ENCODE results near the gene FRMD4B.

Gene FRMD4B

DNA sequence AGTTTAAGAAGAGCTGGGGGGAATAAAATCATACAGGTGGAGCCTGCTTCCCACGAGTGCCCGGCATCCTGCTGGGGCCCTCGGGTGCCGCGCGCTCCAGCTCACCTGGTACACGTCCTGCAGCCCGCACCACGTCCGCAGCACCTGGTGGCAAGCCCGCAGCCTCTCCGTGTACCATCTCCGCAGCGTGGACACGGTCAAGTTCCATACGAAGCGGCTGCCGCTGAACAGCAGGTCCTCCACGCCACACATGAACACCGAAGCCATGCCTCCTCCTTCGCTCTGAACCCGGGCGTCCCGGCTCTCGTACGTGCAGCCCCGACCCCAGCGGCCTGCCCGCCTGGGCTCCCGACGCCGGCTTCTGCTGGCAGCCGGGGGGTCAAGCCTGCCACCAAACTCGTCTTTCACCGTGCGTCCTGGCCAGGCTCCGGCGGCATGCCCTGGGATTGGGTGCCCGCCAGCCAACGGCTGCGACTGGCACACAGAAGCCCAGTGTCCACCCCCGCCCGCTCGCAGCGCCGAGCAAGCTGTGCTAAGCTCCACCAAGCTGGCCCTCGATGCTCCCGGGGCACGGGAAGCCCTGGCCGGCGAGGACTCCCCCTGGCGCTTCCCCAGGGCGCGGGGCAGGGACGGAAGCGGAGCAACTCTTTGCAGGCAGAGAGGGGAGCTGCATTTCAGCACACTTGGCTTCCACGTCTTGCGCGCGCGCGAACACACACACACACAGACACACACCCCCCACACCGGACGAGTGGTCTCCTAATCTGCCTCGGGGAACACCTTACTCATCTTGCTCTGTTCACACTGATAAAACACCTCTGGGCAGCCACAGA is at the start of gene FRMD4B:
Gene FRMD4B (minus strand): TSS at position 366 of the 833 bp plus-strand sequence. CDS start 99 bp downstream, at position 267.
- H3K9me3 ChIP-seq (ENCODE audit: control insufficient read depth, low read length) = no peaks in the 10 kb centered on the region
- no peak within 1 kb of the TSS for H3K9ac ChIP-seq (ENCODE audit: low read length)
- peaks cover 4% of the 10 kb centered on the region for H3K4me1 ChIP-seq (ENCODE audit: control insufficient read depth, insufficient read depth, low read length)
- H3K4me3 ChIP-seq (ENCODE audit: low read length) = peak within 1 kb of the TSS; percentile 25
- peaks cover 41% of the 10 kb centered on the region for H3K27me3 ChIP-seq (ENCODE audit: control insufficient read depth, insufficient read depth, low read length)
- H3K36me3 ChIP-seq (ENCODE audit: control insufficient read depth, insufficient read depth, low read length) = no peaks in the 10 kb centered on the region

DNA sequence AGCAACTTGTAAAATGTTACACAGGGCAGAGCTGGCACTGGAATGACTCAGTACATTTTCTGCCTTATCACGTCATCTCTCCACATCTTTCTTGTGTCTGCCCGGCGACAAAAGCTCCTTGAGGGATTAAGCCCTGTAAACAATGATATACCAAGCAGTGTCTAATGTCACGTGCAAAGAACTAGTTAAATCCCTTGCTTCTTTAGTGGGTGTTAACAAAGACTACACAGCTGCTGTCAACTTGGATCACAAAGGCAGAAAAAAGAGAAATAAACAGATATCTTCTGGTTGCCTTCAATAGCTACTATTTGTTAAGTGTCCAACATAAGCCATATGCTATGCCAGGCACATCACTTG is 48.1 kb upstream of the FRMD4B start:
- Histone ChIP-seq H3K9ac (ENCODE audit: low read length) (no peak overlapping the region), H3K27me3 (ENCODE audit: control insufficient read depth, insufficient read depth, low read length) (no peaks in the 10 kb centered on the region), H3K4me1 (ENCODE audit: control insufficient read depth, insufficient read depth, low read length) (no peaks in the 10 kb centered on the region), H3K9me3 (ENCODE audit: control insufficient read depth, low read length) (no peaks in the 10 kb centered on the region), H3K36me3 (ENCODE audit: control insufficient read depth, insufficient read depth, low read length) (no peaks in the 10 kb centered on the region), H3K4me3 (ENCODE audit: low read length) (no peak overlapping the region)

DNA sequence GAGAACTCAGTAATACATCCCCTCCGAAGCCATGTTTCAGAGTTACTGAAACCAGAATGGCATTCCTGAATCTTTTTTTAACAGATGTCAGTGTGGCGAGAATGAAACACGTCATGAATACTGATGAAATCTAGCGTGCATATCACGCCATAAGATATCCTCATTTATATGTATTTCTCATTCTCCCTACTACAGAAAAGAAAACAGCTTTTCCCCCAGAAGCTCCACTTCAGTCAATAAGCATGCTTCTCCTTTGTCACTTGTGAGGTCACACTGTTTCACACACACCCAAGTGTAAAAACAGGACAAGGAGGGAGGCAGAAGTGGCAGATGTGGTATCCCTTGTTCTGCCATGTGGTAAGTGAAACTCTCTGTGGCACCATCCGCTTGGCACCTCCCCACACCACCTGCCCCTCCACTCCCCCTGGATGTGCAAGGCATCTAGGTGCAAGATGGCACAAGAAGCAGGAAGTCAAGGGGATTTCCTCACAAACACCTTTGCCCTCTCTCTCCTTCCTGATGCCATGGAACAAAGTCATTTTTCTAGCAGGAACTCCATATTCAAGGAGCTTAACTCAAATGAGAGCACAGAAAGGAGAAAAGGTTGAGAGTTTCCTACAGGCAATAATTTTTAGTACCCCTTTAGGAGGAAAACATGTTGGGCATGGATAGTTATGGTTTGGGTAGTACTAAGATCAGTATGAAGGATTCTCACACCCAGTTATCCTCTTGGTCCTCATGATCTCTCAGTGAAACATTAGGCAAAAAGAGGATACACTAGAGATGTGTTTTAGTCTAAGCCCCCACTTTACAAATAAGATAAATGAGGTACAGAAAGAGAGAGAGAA is 47.5 kb upstream of the FRMD4B start:
- Histone ChIP-seq H3K4me3 (ENCODE audit: low read length) (no peak overlapping the region), H3K9ac (ENCODE audit: low read length) (no peak overlapping the region), H3K4me1 (ENCODE audit: control insufficient read depth, insufficient read depth, low read length) (no peaks in the 10 kb centered on the region)

DNA sequence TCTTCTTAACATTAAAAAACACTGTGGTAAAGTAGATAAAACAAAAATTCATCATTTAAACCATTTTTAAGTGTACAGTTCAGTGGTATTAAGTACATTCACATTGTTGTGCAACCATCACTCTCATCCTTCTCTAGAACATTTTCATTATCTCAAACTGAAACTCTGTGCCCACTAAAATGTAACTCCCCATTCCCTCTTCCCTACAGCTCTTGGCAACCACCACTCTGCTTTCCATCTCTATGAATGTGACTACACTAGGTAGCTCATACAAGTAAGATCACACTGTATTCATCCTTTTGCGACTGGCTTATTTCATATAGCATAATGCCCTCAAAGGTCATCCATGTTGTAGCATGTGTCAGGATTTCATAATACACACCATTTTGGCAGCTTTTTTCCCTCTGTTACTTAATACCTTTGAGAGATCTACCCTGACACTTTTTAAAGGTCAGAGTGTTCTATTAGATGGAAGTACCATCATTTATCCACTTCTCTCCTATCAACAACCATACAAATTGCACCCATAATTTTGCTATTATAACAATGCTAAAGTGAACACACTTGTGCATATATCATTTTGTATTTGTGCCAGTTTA is 42.9 kb upstream of the FRMD4B start:
- Histone ChIP-seq H3K4me3 (ENCODE audit: low read length) (no peak overlapping the region), H3K27me3 (ENCODE audit: control insufficient read depth, insufficient read depth, low read length) (no peaks in the 10 kb centered on the region), H3K4me1 (ENCODE audit: control insufficient read depth, insufficient read depth, low read length) (no peaks in the 10 kb centered on the region), H3K36me3 (ENCODE audit: control insufficient read depth, insufficient read depth, low read length) (no peaks in the 10 kb centered on the region), H3K9ac (ENCODE audit: low read length) (no peak overlapping the region), H3K9me3 (ENCODE audit: control insufficient read depth, low read length) (no peaks in the 10 kb centered on the region)

More for the DNA sequence above, 47.5 kb upstream of the FRMD4B start:
- H3K36me3 ChIP-seq (ENCODE audit: control insufficient read depth, insufficient read depth, low read length) = no peaks in the 10 kb centered on the region
- H3K27me3 ChIP-seq (ENCODE audit: control insufficient read depth, insufficient read depth, low read length) = no peaks in the 10 kb centered on the region
- H3K9me3 ChIP-seq (ENCODE audit: control insufficient read depth, low read length) = no peaks in the 10 kb centered on the region

- Histone ChIP-seq H3K4me1 (ENCODE audit: control insufficient read depth, insufficient read depth, low read length) (no peaks in the 10 kb centered on the region), H3K27me3 (ENCODE audit: control insufficient read depth, insufficient read depth, low read length) (no peaks in the 10 kb centered on the region), H3K4me3 (ENCODE audit: low read length) (no peak overlapping the region)
Measured at GRCh38 chr3:69426967-69427304, 41.0 kb upstream of the FRMD4B start.

DNA sequence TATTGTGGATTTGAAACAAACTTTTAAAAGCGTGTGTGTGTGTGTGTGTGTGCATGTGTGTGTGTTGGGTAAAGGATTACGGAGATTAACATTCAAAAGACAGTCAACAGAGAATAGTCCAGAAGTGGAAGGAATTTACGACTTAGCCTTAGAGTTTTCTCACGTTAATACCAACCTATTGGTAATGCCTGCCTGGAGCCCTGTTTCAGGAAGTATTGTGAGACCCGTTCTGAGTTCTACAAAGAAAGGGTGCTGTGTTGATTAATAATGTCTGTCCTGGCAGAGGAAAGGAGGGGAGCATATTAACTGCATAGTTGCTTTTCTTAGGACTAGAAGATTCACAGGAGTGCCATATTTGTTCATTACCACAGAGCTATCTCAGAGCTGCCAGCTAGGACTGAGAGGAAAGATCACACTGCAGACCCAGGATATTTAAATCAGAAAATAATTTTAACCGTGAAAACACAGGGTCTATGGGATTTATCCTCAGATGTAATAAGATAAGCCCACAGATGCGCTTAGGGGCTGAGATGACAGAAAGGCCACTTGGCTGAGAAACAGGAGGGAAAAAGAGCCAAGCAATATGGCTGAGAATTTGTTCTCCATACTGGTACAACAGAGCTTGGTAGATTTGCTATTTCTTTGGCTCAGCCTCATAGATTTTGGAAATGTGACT is 40.5 kb upstream of the FRMD4B start:
- H3K9me3 ChIP-seq (ENCODE audit: control insufficient read depth, low read length) = no peaks in the 10 kb centered on the region
- no peak overlapping the region for H3K9ac ChIP-seq (ENCODE audit: low read length)
- no peaks in the 10 kb centered on the region for H3K4me1 ChIP-seq (ENCODE audit: control insufficient read depth, insufficient read depth, low read length)
- H3K27me3 ChIP-seq (ENCODE audit: control insufficient read depth, insufficient read depth, low read length) = no peaks in the 10 kb centered on the region
- no peak overlapping the region for H3K4me3 ChIP-seq (ENCODE audit: low read length)
- no peaks in the 10 kb centered on the region for H3K36me3 ChIP-seq (ENCODE audit: control insufficient read depth, insufficient read depth, low read length)

More at GRCh38 chr3:69426967-69427304, 41.0 kb upstream of the FRMD4B start:
- no peaks in the 10 kb centered on the region for H3K36me3 ChIP-seq (ENCODE audit: control insufficient read depth, insufficient read depth, low read length)
- no peak overlapping the region for H3K9ac ChIP-seq (ENCODE audit: low read length)
- no peaks in the 10 kb centered on the region for H3K9me3 ChIP-seq (ENCODE audit: control insufficient read depth, low read length)

DNA sequence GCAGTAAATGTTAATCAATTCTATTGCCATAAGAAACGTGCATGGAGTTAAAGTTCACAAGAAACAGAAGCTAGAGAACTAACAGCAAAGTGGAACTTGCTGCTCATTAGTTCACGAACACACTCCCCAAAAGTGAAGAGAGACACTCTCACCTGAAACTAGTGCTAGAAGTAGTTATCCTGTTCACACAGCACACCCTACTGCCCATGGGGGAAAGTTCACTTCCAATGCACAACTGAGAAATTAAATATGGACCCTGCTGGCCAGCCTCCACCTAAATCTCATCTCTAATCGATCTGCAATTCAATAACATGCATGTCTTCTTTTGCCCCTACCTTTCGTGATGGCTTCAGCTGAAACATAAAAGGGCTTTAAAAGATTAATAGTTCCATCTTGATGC is 39.4 kb upstream of the FRMD4B start:
- no peaks in the 10 kb centered on the region for H3K27me3 ChIP-seq (ENCODE audit: control insufficient read depth, insufficient read depth, low read length)
- no peaks in the 10 kb centered on the region for H3K9me3 ChIP-seq (ENCODE audit: control insufficient read depth, low read length)

DNA sequence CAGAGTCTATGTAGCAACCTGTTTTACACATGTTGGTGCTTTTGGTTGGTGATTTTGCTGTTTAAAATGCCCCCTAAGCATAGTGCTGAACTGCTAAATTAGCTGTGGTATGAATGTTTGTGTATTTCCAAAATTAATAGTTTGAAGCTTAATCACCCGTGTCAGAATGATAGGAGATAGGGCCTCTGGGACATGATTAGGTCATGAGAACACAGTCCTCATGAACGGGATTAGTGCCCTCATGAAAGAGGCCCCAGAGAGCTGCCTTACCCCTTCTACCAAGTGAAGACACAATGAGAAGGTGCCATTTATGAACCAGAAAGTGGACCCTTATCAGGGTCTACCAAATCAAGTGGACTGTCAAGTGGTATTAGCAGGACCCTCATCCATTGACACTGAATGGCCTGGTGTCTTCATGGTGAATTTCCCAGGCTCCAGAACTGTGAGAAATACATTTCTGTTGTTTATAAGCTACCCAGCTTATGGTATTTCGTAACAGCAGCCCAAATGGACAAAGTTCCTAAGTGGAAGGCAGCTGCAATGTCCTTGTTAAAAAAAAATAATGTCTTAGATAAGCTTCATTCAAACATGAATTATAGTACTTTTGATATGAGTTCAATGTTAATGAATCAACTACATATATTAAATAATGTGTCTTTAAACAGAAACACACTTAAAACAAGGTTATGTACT is 37.7 kb upstream of the FRMD4B start:
- Histone ChIP-seq H3K4me3 (ENCODE audit: low read length) (no peak overlapping the region), H3K9me3 (ENCODE audit: control insufficient read depth, low read length) (no peaks in the 10 kb centered on the region), H3K4me1 (ENCODE audit: control insufficient read depth, insufficient read depth, low read length) (no peaks in the 10 kb centered on the region), H3K9ac (ENCODE audit: low read length) (no peak overlapping the region), H3K36me3 (ENCODE audit: control insufficient read depth, insufficient read depth, low read length) (no peaks in the 10 kb centered on the region), H3K27me3 (ENCODE audit: control insufficient read depth, insufficient read depth, low read length) (no peaks in the 10 kb centered on the region)

More for the DNA sequence above, 39.4 kb upstream of the FRMD4B start:
- H3K4me3 ChIP-seq (ENCODE audit: low read length) = no peak overlapping the region
- no peaks in the 10 kb centered on the region for H3K4me1 ChIP-seq (ENCODE audit: control insufficient read depth, insufficient read depth, low read length)
- no peaks in the 10 kb centered on the region for H3K36me3 ChIP-seq (ENCODE audit: control insufficient read depth, insufficient read depth, low read length)
- H3K9ac ChIP-seq (ENCODE audit: low read length) = no peak overlapping the region

- no peaks in the 10 kb centered on the region for H3K9me3 ChIP-seq (ENCODE audit: control insufficient read depth, low read length)
- no peaks in the 10 kb centered on the region for H3K27me3 ChIP-seq (ENCODE audit: control insufficient read depth, insufficient read depth, low read length)
- H3K4me3 ChIP-seq (ENCODE audit: low read length) = no peak overlapping the region
- no peaks in the 10 kb centered on the region for H3K36me3 ChIP-seq (ENCODE audit: control insufficient read depth, insufficient read depth, low read length)
- no peak overlapping the region for H3K9ac ChIP-seq (ENCODE audit: low read length)
- no peaks in the 10 kb centered on the region for H3K4me1 ChIP-seq (ENCODE audit: control insufficient read depth, insufficient read depth, low read length)
Measured at GRCh38 chr3:69422751-69423150, 36.9 kb upstream of the FRMD4B start.

DNA sequence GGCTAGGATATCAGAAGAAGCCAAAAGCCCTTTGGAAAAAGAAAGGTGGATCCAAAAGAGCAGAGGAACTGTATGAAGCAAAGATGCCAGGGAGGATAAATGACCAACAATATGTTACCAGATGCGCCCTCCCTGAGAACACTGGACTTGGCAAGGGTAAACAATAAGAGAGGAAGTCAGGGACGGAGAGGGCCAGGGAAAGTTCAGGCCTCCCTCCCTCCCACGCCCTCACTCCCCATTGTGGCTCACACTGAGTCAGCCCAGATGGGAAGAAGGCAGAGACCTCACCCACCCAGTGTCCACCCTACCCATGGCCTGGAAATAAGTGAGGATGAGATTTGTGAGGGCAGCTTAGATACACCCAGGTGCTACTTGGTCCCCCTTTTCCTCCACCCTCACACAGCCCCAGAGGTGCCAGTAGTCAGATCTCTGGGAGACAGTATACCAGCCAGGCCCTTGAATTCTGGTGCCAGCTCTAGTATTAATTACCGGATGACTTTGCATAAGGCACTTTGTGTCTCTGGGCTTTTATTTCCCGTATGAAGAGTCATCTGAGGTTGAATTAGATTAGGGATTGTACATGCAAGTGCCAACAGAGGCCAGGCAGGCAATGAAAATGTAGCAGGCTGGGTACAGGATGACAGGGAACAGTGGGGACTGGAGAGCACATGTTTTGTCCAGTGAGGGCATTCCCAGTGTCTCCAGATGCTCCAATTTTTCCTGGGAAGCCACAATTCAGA is 35.1 kb upstream of the FRMD4B start:
- Histone ChIP-seq H3K27me3 (ENCODE audit: control insufficient read depth, insufficient read depth, low read length) (no peaks in the 10 kb centered on the region), H3K9ac (ENCODE audit: low read length) (no peak overlapping the region), H3K4me1 (ENCODE audit: control insufficient read depth, insufficient read depth, low read length) (no peaks in the 10 kb centered on the region), H3K4me3 (ENCODE audit: low read length) (no peak overlapping the region), H3K9me3 (ENCODE audit: control insufficient read depth, low read length) (no peaks in the 10 kb centered on the region), H3K36me3 (ENCODE audit: control insufficient read depth, insufficient read depth, low read length) (no peaks in the 10 kb centered on the region)

- no peaks in the 10 kb centered on the region for H3K9me3 ChIP-seq (ENCODE audit: control insufficient read depth, low read length)
- no peaks in the 10 kb centered on the region for H3K27me3 ChIP-seq (ENCODE audit: control insufficient read depth, insufficient read depth, low read length)
- H3K4me1 ChIP-seq (ENCODE audit: control insufficient read depth, insufficient read depth, low read length) = no peaks in the 10 kb centered on the region
- no peaks in the 10 kb centered on the region for H3K36me3 ChIP-seq (ENCODE audit: control insufficient read depth, insufficient read depth, low read length)
- no peak overlapping the region for H3K9ac ChIP-seq (ENCODE audit: low read length)
- H3K4me3 ChIP-seq (ENCODE audit: low read length) = no peak overlapping the region
Measured at GRCh38 chr3:69419276-69419675, 33.4 kb upstream of the FRMD4B start.
